ENCODE data around the gene STEAP4. TPM values are rescaled to one million over a fixed set of nuclear protein-coding genes. Genes with fewer than 3 reads are reported as not detected.

The STEAP4 gene
- polyA plus RNA-seq, 1 donor (not counting 4 experiments of a cell fraction or from before 2014, with no cell fraction given) = 2.0 TPM

- Histone ChIP-seq H3K9me3 (ENCODE audit: control insufficient read depth, low read depth, low read length) (no peaks in the 10 kb centered on the region), H2AFZ (ENCODE audit: control insufficient read depth, low read length) (no peak overlapping the region), H3K27ac (ENCODE audit: control insufficient read depth, insufficient read depth, low read length) (peak overlapping the region; percentile 29), H4K20me1 (ENCODE audit: control insufficient read depth, extremely low read depth, insufficient read depth, low read length) (no peaks in the 10 kb centered on the region), H3K79me2 (ENCODE audit: control insufficient read depth, insufficient read depth, low read length) (no peaks in the 10 kb centered on the region), H3K9me1 (ENCODE audit: control insufficient read depth, extremely low read depth, insufficient read depth, low read length) (no peaks in the 10 kb centered on the region), H3K4me1 (ENCODE audit: control insufficient read depth, extremely low read depth, insufficient read depth, low read length) (peaks cover 26% of the 10 kb centered on the region), H3K9ac (ENCODE audit: control insufficient read depth, extremely low read depth, insufficient read depth, low read length) (no peak overlapping the region), H3K4me2 (ENCODE audit: control insufficient read depth, extremely low read depth, insufficient read depth, low read depth, low read length) (no peak overlapping the region), H3K27me3 (ENCODE audit: control insufficient read depth, extremely low read depth, insufficient read depth, low read length) (no peaks in the 10 kb centered on the region), H3K36me3 (ENCODE audit: control insufficient read depth in 2 of 2, extremely low read depth in 1 of 2, insufficient read depth in 2 of 2, low read length in 2 of 2) (no peaks in the 10 kb centered on the region), H3K4me3 (ENCODE audit: control insufficient read depth in 2 of 3, extremely low read depth in 1 of 3, insufficient read depth in 2 of 3, low read depth in 1 of 3, low read length in 3 of 3) (no peak overlapping the region)
- dilution Hi-C loops (cut with MboI; ENCODE audit: extremely low pct_ligation_motif_present, low sequenced_read_pairs) = no loop called here
- TF ChIP-seq EZH2 (IDR thresholded peaks at IDR 0.05; ENCODE audit: low read length) = no peak
- no peak for TF ChIP-seq CTCF (optimal IDR thresholded peaks at IDR 0.05 in 1 of 3, IDR thresholded peaks at IDR 0.05 in 1 of 3, conservative IDR thresholded peaks at IDR 0.05 in 1 of 3; ENCODE audit: extremely low read depth in 1 of 3, insufficient read depth in 2 of 3, low read length in 3 of 3)
- peak; percentile 23 for FAIRE-seq
- DNase-seq (ENCODE audit: low read depth, low spot score) = no peak
These were observed 10.7 kb upstream of the STEAP4 start for GRCh38 chr7:88317422-88317821.

GRCh38 chr7:88316456-88316855, 9.8 kb upstream of the STEAP4 start:
- FAIRE-seq (no peak), DNase-seq (ENCODE audit: low read depth, low spot score) (no peak)
- no peaks in the 10 kb centered on the region for H3K9me3 ChIP-seq (ENCODE audit: control insufficient read depth, low read depth, low read length)
- no peak overlapping the region for H3K4me3 ChIP-seq (ENCODE audit: control insufficient read depth in 2 of 3, extremely low read depth in 1 of 3, insufficient read depth in 2 of 3, low read depth in 1 of 3, low read length in 3 of 3)
- H3K79me2 ChIP-seq (ENCODE audit: control insufficient read depth, insufficient read depth, low read length) = no peaks in the 10 kb centered on the region
- H3K36me3 ChIP-seq (ENCODE audit: control insufficient read depth in 2 of 2, extremely low read depth in 1 of 2, insufficient read depth in 2 of 2, low read length in 2 of 2) = no peaks in the 10 kb centered on the region
- no peak overlapping the region for H3K4me2 ChIP-seq (ENCODE audit: control insufficient read depth, extremely low read depth, insufficient read depth, low read depth, low read length)
- no peak overlapping the region for H3K27ac ChIP-seq (ENCODE audit: control insufficient read depth, insufficient read depth, low read length)
- no peak overlapping the region for H3K9ac ChIP-seq (ENCODE audit: control insufficient read depth, extremely low read depth, insufficient read depth, low read length)
- no peak overlapping the region for H2AFZ ChIP-seq (ENCODE audit: control insufficient read depth, low read length)
- dilution Hi-C loops (cut with MboI; ENCODE audit: extremely low pct_ligation_motif_present, low sequenced_read_pairs) = no loop called here
- H4K20me1 ChIP-seq (ENCODE audit: control insufficient read depth, extremely low read depth, insufficient read depth, low read length) = no peaks in the 10 kb centered on the region
- H3K9me1 ChIP-seq (ENCODE audit: control insufficient read depth, extremely low read depth, insufficient read depth, low read length) = no peaks in the 10 kb centered on the region
- no peaks in the 10 kb centered on the region for H3K27me3 ChIP-seq (ENCODE audit: control insufficient read depth, extremely low read depth, insufficient read depth, low read length)
- no peak for TF ChIP-seq CTCF (optimal IDR thresholded peaks at IDR 0.05 in 1 of 3, IDR thresholded peaks at IDR 0.05 in 1 of 3, conservative IDR thresholded peaks at IDR 0.05 in 1 of 3; ENCODE audit: extremely low read depth in 1 of 3, insufficient read depth in 2 of 3, low read length in 3 of 3)
- TF ChIP-seq EZH2 (IDR thresholded peaks at IDR 0.05; ENCODE audit: low read length) = no peak
- peaks cover 31% of the 10 kb centered on the region for H3K4me1 ChIP-seq (ENCODE audit: control insufficient read depth, extremely low read depth, insufficient read depth, low read length)

All from keratinocyte (primary cell).